ENCODE data around the gene SMAP2. TPM values are rescaled to one million over a fixed set of nuclear protein-coding genes. Genes with fewer than 3 reads are reported as not detected.

Gene SMAP2
- total and polyA plus RNA-seq, 10 of the 15 experiments (the other 5 are each of a cell fraction or from before 2014, with no cell fraction given): 33.4 to 177 (median 105) TPM

DNA sequence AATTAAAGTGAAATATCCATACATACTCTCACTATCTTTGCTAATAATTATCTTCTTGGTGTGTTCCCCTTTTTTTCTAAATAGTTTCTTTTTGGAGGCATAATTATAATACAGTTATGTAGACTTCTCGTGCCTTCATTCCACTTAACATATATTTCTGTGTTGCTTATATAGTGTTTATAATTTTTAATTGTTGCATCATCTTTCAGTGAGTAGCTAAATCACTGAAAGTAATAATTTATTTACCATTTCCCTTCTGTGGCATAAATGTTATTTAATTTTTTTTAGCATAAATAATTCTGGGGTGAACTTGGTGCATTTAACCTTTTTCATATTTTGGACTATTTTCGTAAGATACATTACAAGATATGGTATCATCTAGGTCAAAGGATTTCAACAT is 38.3 kb downstream of the SMAP2 start:
- H3K4me3 ChIP-seq: no peak overlapping the region
- no peak for FAIRE-seq
- ChIA-PET POLR2A (no interaction called here), SMC1A (ENCODE audit: uncharacterized antibody, unreplicated experiment) (interaction anchor here (0.8 to 2.2 kb wide), 7 partner anchors 25 to 225 kb away, joined by 3 to 8 read pairs (median 3); no protein-coding TSS in a partner anchor), CTCF (interaction anchor here (0.8 to 3.1 kb wide), 7 partner anchors 11 to 268 kb away, joined by 3 to 13 read pairs (median 8); no protein-coding TSS in a partner anchor), RAD21 (ENCODE audit: unreplicated experiment) (interaction anchor here (1.7 kb wide), 1 partner anchor 73 kb away, joined by 9 read pairs; no protein-coding TSS in a partner anchor)
- no peak overlapping the region for H3K27ac ChIP-seq (ENCODE audit: control insufficient read depth, insufficient read depth)
- in situ Hi-C loops (cut with MboI) (no loop called here), intact Hi-C loops (cut with micrococcal nuclease; ENCODE audit: unreplicated experiment) (no loop called here)
- 73% methylated on average over 2 of the region's 2 CpGs for WGBS (ENCODE audit: insufficient coverage, insufficient replicate concordance, low lambda C conversion rate, missing lambda C conversion rate)
- no peak for ATAC-seq
- H3K4me1 ChIP-seq (ENCODE audit: control insufficient read depth, insufficient read depth, low read length): no peaks in the 10 kb centered on the region
- H3K9me3 ChIP-seq (replicated peaks; ENCODE audit: control insufficient read depth, insufficient read depth, low read length): no peaks in the 10 kb centered on the region
- DNase-seq (ENCODE audit: low read depth, low spot score): no peak
- TF ChIP-seq ATF7 (IDR thresholded peaks at IDR 0.05; ENCODE audit: low read depth) (no peak), HCFC1 (IDR thresholded peaks at IDR 0.05; ENCODE audit: low read length) (no peak), BHLHE40 (IDR thresholded peaks at IDR 0.05; ENCODE audit: borderline replicate concordance in 1 of 2, low read depth in 2 of 2, low read length in 1 of 2) (no peak), POU2F2 (IDR thresholded peaks at IDR 0.05; ENCODE audit: borderline replicate concordance, low read depth, low read length) (no peak), STAT3 (IDR thresholded peaks at IDR 0.05; ENCODE audit: low read depth, low read length) (no peak), TCF3 (IDR thresholded peaks at IDR 0.05; ENCODE audit: borderline replicate concordance, insufficient read depth, low read depth, low read length) (no peak), MXI1 (IDR thresholded peaks at IDR 0.05; ENCODE audit: low read depth, low read length) (no peak), FOXM1 (IDR thresholded peaks at IDR 0.05; ENCODE audit: low read depth, low read length) (no peak), RBBP5 (conservative IDR thresholded peaks at IDR 0.05) (no peak), NFXL1 (IDR thresholded peaks at IDR 0.05; ENCODE audit: borderline replicate concordance) (no peak), SMAD1 (IDR thresholded peaks at IDR 0.05; ENCODE audit: low read depth, partially characterized antibody) (no peak)
- TF ChIP-seq, protein P1, sequence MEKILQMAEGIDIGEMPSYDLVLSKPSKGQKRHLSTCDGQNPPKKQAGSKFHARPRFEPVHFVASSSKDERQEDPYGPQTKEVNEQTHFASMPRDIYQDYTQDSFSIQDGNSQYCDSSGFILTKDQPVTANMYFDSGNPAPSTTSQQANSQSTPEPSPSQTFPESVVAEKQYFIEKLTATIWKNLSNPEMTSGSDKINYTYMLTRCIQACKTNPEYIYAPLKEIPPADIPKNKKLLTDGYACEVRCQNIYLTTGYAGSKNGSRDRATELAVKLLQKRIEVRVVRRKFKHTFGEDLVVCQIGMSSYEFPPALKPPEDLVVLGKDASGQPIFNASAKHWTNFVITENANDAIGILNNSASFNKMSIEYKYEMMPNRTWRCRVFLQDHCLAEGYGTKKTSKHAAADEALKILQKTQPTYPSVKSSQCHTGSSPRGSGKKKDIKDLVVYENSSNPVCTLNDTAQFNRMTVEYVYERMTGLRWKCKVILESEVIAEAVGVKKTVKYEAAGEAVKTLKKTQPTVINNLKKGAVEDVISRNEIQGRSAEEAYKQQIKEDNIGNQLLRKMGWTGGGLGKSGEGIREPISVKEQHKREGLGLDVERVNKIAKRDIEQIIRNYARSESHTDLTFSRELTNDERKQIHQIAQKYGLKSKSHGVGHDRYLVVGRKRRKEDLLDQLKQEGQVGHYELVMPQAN (conservative IDR thresholded peaks at IDR 0.05): no peak
- TF ChIP-seq, protein P2, sequence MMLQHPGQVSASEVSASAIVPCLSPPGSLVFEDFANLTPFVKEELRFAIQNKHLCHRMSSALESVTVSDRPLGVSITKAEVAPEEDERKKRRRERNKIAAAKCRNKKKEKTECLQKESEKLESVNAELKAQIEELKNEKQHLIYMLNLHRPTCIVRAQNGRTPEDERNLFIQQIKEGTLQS (IDR thresholded peaks at IDR 0.05; ENCODE audit: borderline replicate concordance, extremely low read depth, low read depth, low read length): no peak
- TF ChIP-seq, protein P3, sequence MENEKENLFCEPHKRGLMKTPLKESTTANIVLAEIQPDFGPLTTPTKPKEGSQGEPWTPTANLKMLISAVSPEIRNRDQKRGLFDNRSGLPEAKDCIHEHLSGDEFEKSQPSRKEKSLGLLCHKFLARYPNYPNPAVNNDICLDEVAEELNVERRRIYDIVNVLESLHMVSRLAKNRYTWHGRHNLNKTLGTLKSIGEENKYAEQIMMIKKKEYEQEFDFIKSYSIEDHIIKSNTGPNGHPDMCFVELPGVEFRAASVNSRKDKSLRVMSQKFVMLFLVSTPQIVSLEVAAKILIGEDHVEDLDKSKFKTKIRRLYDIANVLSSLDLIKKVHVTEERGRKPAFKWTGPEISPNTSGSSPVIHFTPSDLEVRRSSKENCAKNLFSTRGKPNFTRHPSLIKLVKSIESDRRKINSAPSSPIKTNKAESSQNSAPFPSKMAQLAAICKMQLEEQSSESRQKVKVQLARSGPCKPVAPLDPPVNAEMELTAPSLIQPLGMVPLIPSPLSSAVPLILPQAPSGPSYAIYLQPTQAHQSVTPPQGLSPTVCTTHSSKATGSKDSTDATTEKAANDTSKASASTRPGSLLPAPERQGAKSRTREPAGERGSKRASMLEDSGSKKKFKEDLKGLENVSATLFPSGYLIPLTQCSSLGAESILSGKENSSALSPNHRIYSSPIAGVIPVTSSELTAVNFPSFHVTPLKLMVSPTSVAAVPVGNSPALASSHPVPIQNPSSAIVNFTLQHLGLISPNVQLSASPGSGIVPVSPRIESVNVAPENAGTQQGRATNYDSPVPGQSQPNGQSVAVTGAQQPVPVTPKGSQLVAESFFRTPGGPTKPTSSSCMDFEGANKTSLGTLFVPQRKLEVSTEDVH (IDR thresholded peaks at IDR 0.05; ENCODE audit: low read depth, partially characterized antibody): no peak
- H3K27me3 ChIP-seq (replicated peaks in 1 of 2; ENCODE audit: control insufficient read depth in 2 of 2, insufficient read depth in 2 of 2, low read length in 1 of 2): no peaks in the 10 kb centered on the region
- no peak overlapping the region for H2AFZ ChIP-seq (ENCODE audit: control insufficient read depth, low read depth, low read length)
- H4K20me1 ChIP-seq (ENCODE audit: control insufficient read depth, insufficient read depth): no peaks in the 10 kb centered on the region
- BruUV-seq (replicated peaks): no TSS peak
- H3K9ac ChIP-seq (ENCODE audit: control insufficient read depth, insufficient read depth, low read length): no peak overlapping the region
- peaks cover 19 to 56% of the 10 kb centered on the region in 2 experiments for H3K36me3 ChIP-seq (ENCODE audit: control insufficient read depth in 2 of 2, insufficient read depth in 2 of 2, low read length in 1 of 2)
- peaks cover 10% of the 10 kb centered on the region for H3K79me2 ChIP-seq (ENCODE audit: control insufficient read depth, insufficient read depth, low read length)
- no peak overlapping the region for H3K4me2 ChIP-seq (ENCODE audit: control insufficient read depth, insufficient read depth)

Data from GM12878 (cell line).